Muscle layer of duodenum (tissue), 2 donors: ENCODE measurements around the gene GDF10.

Source experiments
- H3K27ac ChIP-seq: one replicate; pipeline ENCODE4 v1.7.0; 2013; ENCODE audit warnings: mild to moderate bottlenecking, low read length
- H3K27me3 ChIP-seq: one replicate; pipeline ENCODE4 v1.7.0; 2013; ENCODE audit warnings: low read depth, mild to moderate bottlenecking, control low read depth, low read length
- H3K36me3 ChIP-seq, 2 donors: one replicate each; pipeline ENCODE4 v1.7.0; 2013; ENCODE audit warnings: low read length in 2 of 2, control low read depth in 1 of 2, mild to moderate bottlenecking in 1 of 2; ENCODE audit not compliant: insufficient read depth in 2 of 2, control insufficient read depth in 1 of 2
- H3K4me1 ChIP-seq, 2 donors: one replicate each; pipeline ENCODE4 v1.7.0; 2013; ENCODE audit warnings: low read length in 2 of 2, mild to moderate bottlenecking in 2 of 2, control low read depth in 1 of 2, moderate library complexity in 1 of 2; ENCODE audit not compliant: insufficient read depth in 2 of 2, control insufficient read depth in 1 of 2
- H3K4me3 ChIP-seq, 2 donors: one replicate each; pipeline ENCODE4 v1.7.0; 2013; ENCODE audit warnings: low read length in 2 of 2, low read depth in 1 of 2, mild to moderate bottlenecking in 1 of 2
- H3K9me3 ChIP-seq, 2 donors: one replicate each; pipeline ENCODE4 v1.7.0; 2013; ENCODE audit warnings: low read length in 2 of 2, control low read depth in 1 of 2, mild to moderate bottlenecking in 1 of 2; ENCODE audit not compliant: control insufficient read depth in 1 of 2
- donor health status: healthy.

Gene GDF10

DNA sequence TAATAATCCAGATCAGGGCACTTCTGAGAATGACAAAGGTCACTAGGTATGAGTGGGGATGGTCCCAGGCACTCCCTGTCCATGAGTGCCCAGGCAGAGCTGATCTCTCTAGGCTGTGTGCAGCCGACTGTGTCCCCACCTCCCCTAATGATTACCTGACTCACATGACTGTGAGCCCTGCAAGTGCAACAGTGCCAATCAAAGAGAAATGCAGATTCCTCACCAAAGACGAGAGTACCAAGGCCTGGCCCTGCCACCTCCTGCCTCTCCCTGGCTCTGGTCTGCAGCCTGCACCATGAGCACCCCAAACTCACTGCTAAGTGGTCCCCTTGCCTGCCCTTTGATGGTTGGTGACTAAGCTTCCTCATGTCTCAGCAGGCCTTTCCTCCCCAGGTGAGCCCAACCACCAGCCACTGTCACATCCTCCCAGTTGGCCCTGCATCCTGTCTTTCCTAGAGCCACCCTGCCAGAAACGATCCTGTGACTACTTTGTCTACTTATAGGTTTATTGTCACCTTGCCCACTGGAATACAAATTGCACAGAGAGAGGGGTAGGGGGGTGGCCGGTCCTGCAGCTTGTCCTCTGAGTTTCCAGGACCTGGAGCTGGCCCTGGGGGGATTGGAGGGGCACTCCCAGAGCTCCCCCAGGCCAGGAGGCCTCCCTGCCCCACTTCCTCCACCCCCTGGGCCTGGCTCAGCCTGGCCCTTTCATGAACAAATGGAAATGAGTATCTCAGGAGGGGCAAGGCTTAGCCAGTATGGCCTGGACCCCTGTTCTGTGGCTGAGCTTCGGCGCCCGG lies 22.4 kb upstream of the GDF10 start:
- Histone ChIP-seq H3K4me3 (no peak overlapping the region), H3K9me3 (peaks cover 0 to 8% of the 10 kb centered on the region in 2 donors), H3K27me3 (no peaks in the 10 kb centered on the region), H3K4me1 (no peaks in the 10 kb centered on the region), H3K27ac (no peak overlapping the region), H3K36me3 (no peaks in the 10 kb centered on the region)

DNA sequence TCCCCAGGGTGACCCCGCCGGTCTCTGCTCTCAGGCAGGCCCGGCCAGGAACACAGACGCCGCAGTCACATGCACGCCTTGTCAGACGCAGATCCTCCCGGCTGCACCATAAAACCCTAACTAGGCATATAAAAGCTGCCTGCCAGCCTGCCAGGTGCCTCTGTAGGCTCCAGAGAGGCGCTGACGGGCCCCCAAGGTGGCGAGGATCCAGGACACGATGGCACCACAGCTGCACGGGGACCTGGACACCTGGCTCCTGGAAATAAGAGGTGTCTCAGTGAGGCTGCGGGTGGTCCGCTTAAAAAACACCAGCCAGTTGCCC lies 21.9 kb upstream of the GDF10 start:
- no peak overlapping the region for H3K27ac ChIP-seq

DNA sequence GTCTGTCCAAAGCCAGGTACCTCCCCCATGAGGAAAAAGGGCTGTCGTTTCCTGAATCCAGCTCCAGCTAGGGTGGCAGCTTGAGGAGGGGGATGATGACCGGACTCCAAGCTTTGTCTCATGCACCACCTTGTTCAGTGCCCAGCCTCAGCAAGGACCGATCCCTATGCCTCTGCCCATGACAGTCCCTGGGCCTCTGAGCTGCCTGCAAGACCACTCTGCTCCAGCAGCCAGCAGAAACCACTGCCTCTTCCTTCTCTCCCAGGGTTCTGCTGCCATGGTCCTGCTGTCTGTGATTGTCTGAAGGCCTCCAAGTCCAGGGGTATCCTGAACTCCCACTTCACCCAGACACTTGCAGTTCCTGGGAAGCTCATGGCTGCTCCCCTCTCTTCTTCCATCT lies 21.3 kb upstream of the GDF10 start:
- H3K27ac ChIP-seq = no peak overlapping the region
- H3K4me1 ChIP-seq = no peaks in the 10 kb centered on the region
- H3K36me3 ChIP-seq = no peaks in the 10 kb centered on the region
- no peaks in the 10 kb centered on the region for H3K9me3 ChIP-seq
- no peak overlapping the region for H3K4me3 ChIP-seq
- H3K27me3 ChIP-seq = no peaks in the 10 kb centered on the region

More for the DNA sequence above, 21.9 kb upstream of the GDF10 start:
- Histone ChIP-seq H3K36me3 (no peaks in the 10 kb centered on the region), H3K9me3 (peaks cover 0 to 3% of the 10 kb centered on the region in 2 donors), H3K27me3 (no peaks in the 10 kb centered on the region), H3K4me1 (no peaks in the 10 kb centered on the region), H3K4me3 (no peak overlapping the region)

DNA sequence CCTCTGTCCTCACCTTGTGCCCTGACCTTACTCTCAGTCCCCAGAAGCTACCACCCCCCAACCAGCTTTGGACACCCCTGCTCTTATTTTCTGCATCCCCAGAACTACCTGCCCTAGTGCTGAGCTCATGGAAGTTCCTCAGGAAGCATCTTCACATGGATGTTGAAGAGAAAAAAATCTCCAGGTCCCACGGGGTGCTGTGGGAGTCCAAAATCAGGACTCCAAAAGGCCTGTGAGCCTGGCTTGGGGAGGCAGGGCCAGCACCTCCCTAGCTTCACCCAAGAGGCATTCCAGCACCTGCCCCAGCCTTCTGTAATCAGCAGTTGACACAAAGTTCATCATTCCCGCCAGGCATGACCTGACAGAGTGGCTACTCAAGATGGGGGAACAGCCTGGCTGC lies 20.7 kb upstream of the GDF10 start:
- Histone ChIP-seq H3K4me1 (no peaks in the 10 kb centered on the region), H3K36me3 (no peaks in the 10 kb centered on the region)

DNA sequence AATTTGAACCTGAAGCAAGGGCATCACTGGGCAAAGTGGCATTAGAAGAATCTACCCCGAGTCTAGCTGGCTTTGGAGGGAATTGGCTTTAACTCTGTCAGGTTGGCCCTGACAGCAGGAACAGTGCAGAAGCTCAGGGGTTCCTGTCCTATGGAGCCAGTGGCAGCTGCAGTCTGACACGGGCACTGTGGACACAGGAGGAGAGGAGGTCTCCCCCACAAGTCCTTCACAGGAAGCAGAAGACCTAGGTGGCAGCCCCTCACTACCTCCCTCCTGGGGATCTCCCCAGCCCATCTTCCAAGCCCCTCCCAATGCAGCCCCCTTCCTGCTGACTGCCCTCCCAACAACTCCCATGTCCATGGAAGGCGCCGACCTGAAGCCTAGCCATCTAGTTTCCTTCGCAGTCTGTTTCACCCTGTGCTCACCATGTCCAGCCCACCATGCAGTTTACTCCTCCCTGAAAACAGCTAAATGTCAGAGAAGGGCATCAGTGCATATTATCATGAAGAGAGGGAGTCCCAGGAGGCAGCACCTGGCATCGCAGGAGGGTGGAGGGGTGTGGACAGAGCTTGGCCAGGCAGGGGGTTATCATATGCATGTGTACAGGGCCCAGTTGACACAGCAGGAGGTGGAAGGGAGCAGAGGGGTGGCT lies 17.9 kb upstream of the GDF10 start:
- Histone ChIP-seq H3K4me1 (peaks cover 0 to 7% of the 10 kb centered on the region in 2 donors), H3K4me3 (no peak overlapping the region), H3K9me3 (no peaks in the 10 kb centered on the region), H3K27me3 (no peaks in the 10 kb centered on the region), H3K27ac (no peak overlapping the region), H3K36me3 (no peaks in the 10 kb centered on the region)

More for the DNA sequence above, 20.7 kb upstream of the GDF10 start:
- Histone ChIP-seq H3K9me3 (no peaks in the 10 kb centered on the region), H3K27ac (no peak overlapping the region), H3K4me3 (no peak overlapping the region), H3K27me3 (no peaks in the 10 kb centered on the region)

DNA sequence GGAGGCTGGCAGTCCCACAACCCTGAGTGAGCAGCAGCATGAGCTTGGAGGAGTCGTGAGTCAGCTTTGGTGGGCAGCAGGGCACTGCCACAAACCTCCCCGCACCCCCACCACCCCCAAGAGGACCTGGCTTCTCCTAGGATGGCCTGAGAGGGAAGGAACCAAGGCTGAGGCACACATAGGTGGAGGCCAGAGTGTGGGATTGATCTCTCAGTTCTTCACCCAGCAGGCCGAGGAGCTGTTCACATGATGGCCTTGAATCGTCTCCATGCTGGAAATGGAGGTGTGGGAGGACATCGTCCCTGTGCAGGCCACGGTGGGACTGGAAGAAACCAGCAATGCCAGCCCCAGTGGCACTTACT lies 17.4 kb upstream of the GDF10 start:
- Histone ChIP-seq H3K4me3 (no peak overlapping the region), H3K27ac (no peak overlapping the region), H3K4me1 (peaks cover 0 to 11% of the 10 kb centered on the region in 2 donors), H3K27me3 (no peaks in the 10 kb centered on the region), H3K36me3 (no peaks in the 10 kb centered on the region), H3K9me3 (no peaks in the 10 kb centered on the region)

DNA sequence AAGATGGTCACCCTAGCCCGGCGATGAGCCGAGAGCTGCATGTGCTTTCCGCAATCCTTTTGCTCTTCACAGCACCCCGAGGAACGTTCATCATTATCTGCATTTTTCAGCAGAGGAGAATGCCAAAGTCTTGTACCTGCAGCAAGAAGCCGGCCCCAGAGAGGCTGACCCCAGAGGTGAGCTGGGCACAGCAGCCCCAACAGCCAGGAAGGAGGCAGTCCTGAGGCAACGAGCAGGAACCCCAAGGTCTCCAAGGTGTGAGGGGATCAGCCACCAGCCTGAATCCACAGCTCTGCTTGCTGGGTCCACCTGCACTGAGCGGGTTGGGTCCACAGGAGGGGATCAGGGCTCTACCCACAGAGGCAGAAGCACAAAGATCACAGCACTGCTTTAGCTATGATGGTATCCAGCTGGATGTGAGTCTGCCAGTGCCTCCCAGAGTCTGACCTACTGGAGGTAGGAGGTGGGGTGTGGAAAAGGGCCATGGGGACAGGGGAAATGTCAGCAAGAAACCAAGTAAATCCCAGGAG lies 16.8 kb upstream of the GDF10 start:
- Histone ChIP-seq H3K27ac (no peak overlapping the region), H3K4me3 (no peak overlapping the region), H3K27me3 (no peaks in the 10 kb centered on the region), H3K36me3 (no peaks in the 10 kb centered on the region), H3K4me1 (peaks cover 0 to 11% of the 10 kb centered on the region in 2 donors), H3K9me3 (no peaks in the 10 kb centered on the region)

DNA sequence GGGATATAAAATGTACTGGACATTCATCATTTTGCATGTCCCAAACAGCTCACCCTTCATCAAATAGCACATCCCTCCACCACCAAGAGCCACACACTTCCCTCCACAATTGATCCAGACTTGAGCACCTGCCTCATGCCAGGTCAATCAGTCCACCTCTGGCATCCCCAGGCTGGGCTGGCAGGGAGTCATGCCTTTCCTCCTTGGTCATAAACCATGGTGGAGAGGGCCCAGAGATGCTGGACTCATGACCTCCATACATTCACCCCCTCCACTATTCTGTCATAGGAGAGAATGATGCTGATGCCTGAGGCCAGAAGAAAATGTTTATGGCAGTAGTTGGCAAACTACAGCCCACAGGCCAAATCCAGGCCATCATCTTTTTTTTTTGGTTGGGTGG lies 16.1 kb upstream of the GDF10 start:
- Histone ChIP-seq H3K36me3 (no peaks in the 10 kb centered on the region), H3K4me3 (no peak overlapping the region), H3K4me1 (peaks cover 0 to 11% of the 10 kb centered on the region in 2 donors), H3K27ac (no peak overlapping the region), H3K27me3 (no peaks in the 10 kb centered on the region), H3K9me3 (no peaks in the 10 kb centered on the region)

DNA sequence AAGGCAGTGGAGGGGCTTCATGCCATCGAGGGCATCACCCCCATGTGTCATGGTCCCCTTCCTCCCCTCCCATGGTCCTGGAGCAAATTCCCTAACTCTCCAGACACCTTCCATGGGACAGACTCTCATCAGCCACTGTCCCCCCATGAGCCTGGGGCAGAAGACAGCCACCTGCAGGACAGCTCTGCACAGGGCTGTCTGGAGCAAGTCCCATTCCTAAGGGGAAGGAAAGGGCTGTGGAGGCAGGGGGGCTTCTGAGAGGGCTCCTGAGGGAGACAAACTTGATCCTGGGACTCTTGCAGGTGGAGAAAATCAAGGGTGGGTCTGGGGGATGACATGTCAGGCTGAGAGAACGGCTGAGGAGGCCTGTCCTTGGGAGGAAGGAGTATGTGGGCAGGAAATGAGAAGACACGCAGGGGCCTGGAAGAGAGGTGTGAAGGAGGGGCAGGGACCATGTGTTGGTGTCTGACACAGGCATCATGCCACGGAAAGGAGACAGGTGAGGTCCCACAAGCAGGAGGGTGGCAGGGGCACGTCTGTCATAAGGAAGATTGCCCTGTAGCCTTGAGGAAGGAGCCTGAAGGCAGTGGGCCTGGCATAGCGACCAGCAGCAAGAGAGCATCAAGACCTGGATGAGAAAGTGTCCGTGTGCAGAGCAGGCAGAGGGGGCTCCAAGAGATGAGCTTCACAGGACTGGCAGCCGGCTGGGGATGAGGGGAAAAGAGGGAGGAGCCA lies 14.4 kb upstream of the GDF10 start:
- no peaks in the 10 kb centered on the region for H3K36me3 ChIP-seq
- H3K27ac ChIP-seq = no peak overlapping the region
- no peak overlapping the region for H3K4me3 ChIP-seq
- no peaks in the 10 kb centered on the region for H3K27me3 ChIP-seq
- H3K9me3 ChIP-seq = no peaks in the 10 kb centered on the region
- peaks cover 0 to 11% of the 10 kb centered on the region in 2 donors for H3K4me1 ChIP-seq

DNA sequence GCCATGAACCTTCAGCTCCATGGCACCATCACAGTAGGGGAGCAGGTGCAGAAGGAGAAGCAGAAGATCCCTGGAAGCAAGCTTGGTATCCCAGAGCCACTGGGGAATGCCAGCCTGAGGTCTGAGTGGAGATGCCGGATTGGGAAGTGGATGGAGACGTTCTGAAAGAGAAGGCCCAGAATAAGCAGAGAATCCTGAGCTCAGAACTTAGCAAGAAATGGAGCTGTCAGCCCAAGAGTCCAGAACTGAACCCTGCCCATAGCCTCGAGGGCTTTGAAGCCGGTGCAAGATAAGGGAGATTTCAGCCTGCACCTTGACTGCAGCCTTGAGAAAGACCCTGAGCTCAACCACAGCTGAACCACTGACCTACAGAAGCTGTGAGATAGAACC lies 13.9 kb upstream of the GDF10 start:
- H3K27ac ChIP-seq = no peak overlapping the region
- H3K4me1 ChIP-seq = peaks cover 0 to 11% of the 10 kb centered on the region in 2 donors
- no peaks in the 10 kb centered on the region for H3K9me3 ChIP-seq
- no peaks in the 10 kb centered on the region for H3K36me3 ChIP-seq
- no peak overlapping the region for H3K4me3 ChIP-seq
- H3K27me3 ChIP-seq = no peaks in the 10 kb centered on the region

DNA sequence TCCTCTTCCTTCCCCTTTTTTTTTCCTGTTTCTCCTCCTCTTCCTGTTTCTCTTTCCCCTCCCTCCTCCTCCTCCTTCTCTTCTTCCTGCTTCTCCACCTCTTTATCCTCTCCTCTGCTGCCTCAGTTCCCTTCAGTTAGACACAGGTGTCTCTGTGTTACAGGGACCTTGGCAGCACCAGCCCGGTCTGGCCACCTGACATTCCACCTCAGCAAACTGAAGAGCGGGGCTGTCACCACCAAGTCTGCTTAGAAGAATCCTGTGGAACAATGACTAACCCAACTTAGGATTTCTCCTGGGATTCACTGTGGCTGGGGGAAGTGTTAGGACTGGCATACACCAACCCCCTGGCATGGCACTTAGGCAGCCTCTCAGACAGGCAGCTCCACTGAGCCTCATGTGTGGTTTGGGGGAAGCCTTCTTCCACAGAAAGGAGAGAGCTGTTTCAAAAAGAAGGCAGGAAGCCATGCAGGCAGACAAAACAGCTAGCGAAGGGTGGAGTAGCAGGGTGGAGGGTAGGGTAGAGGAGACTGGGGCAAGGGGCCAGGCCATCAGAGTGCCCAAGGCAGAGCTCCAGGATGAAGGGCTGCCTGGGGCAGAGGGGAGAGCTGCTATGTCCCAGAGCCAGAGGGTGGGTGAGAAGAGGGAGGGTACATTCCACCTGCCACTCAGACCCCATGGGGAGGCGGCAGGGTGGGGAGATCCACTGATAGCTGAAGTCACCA lies 13.2 kb upstream of the GDF10 start:
- Histone ChIP-seq H3K4me3 (no peak overlapping the region), H3K36me3 (no peaks in the 10 kb centered on the region), H3K9me3 (no peaks in the 10 kb centered on the region), H3K27me3 (no peaks in the 10 kb centered on the region), H3K4me1 (peaks cover 0 to 11% of the 10 kb centered on the region in 2 donors), H3K27ac (no peak overlapping the region)
